ENCODE results near the gene OR8B8. TPM values are rescaled to one million over a fixed set of nuclear protein-coding genes. Genes with fewer than 3 reads are reported as not detected.

The OR8B8 gene
- total RNA-seq, 1 donor from 2014 or later = not detected

- Histone ChIP-seq H3K9me3 (no peaks in the 10 kb centered on the region), H3K4me3 (no peak overlapping the region), H3K4me1 (no peaks in the 10 kb centered on the region), H3K27ac (no peak overlapping the region), H3K36me3 (no peaks in the 10 kb centered on the region), H3K27me3 (no peaks in the 10 kb centered on the region)
- no peak for DNase-seq (ENCODE audit: low spot score in 2 of 2)
- intact Hi-C loops (cut with DNase I) = no loop called here
- no peak for TF ChIP-seq CTCF (IDR thresholded peaks at IDR 0.05)
Observed at GRCh38 chr11:124441519-124441918, 4.0 kb downstream of the OR8B8 start.

DNA sequence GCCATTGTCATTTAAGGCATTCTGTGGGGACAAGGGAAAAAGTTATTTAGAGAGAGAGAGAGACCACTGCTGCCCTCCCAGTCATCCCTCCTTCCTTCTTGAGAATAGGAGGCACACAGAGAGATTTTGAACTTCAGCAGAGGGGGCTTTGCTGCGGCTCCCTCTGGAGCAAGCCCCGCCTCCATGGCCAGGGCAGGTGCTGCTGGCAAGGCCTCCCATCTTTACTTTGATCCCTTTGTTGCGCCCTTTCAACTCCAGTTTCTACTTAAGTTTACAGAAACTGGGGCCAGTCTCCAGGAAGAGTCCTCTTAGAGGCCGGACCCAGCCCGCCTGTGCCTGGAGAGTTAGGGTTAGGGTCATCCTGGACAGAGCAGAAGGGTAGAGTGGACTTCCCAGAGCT lies 4.4 kb downstream of the OR8B8 start:
- TF ChIP-seq CTCF (IDR thresholded peaks at IDR 0.05) = no peak
- intact Hi-C loops (cut with DNase I) = no loop called here
- H3K27me3 ChIP-seq = no peaks in the 10 kb centered on the region
- DNase-seq (ENCODE audit: low spot score in 2 of 2) = no peak
- no peaks in the 10 kb centered on the region for H3K4me1 ChIP-seq
- H3K4me3 ChIP-seq = no peak overlapping the region
- H3K9me3 ChIP-seq = no peaks in the 10 kb centered on the region
- H3K27ac ChIP-seq = no peak overlapping the region
- no peaks in the 10 kb centered on the region for H3K36me3 ChIP-seq

DNA sequence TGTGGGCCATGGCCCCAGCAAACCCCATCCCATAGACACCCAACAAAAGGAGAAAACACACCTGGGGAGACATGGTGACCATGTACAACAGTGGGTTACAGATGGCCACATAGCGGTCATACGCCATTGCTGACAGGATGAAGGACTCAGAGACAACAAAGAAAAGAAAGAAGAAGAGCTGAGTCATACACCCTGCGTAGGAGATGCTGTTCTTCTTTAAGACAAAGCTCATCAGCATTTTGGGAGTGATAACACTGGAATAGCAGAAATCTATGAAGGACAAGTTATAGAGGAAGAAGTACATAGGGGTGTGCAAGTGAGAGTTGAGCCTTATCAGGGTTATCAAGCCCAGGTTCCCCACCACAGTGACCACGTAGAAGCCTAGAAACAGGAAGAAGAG lies 4.9 kb downstream of the OR8B8 start:
- no peak for TF ChIP-seq CTCF (IDR thresholded peaks at IDR 0.05)
- intact Hi-C loops (cut with DNase I) = no loop called here
- no peaks in the 10 kb centered on the region for H3K4me1 ChIP-seq
- DNase-seq (ENCODE audit: low spot score in 2 of 2) = no peak
- H3K27me3 ChIP-seq = no peaks in the 10 kb centered on the region
- H3K36me3 ChIP-seq = no peaks in the 10 kb centered on the region
- no peak overlapping the region for H3K27ac ChIP-seq
- H3K4me3 ChIP-seq = no peak overlapping the region
- H3K9me3 ChIP-seq = no peaks in the 10 kb centered on the region

DNA sequence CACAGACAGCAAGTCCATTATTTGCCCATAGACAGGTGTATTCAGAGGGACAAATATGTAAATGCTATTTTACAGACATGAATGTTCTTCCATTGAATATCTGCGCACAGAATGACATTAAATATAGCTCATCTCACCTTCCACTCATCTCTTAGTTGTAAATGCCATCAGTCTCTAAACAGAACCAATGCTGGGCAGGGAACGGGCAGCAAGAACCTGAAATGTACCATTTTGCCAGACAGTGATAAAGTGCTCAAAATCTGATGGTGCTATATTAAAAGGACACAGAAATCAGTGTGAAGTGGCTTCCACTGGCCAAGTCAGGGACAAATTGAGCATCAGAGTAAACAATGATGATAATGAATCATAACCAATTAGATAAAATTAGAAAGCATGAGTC lies 10.8 kb downstream of the OR8B8 start:
- no peak for TF ChIP-seq CTCF (IDR thresholded peaks at IDR 0.05)
- Histone ChIP-seq H3K36me3 (no peaks in the 10 kb centered on the region), H3K4me1 (no peaks in the 10 kb centered on the region), H3K27ac (no peak overlapping the region), H3K4me3 (no peak overlapping the region), H3K27me3 (no peaks in the 10 kb centered on the region), H3K9me3 (peaks cover 0 to under 1% of the 10 kb centered on the region in 2 donors)
- intact Hi-C loops (cut with DNase I) = no loop called here
- DNase-seq (ENCODE audit: low spot score in 2 of 2) = no peak

GRCh38 chr11:124429599-124429998 lies 15.9 kb downstream of the OR8B8 start:
- Histone ChIP-seq H3K4me3 (no peak overlapping the region), H3K27me3 (no peaks in the 10 kb centered on the region), H3K36me3 (no peaks in the 10 kb centered on the region), H3K9me3 (peaks cover 0 to 4% of the 10 kb centered on the region in 2 donors), H3K27ac (no peak overlapping the region), H3K4me1 (no peaks in the 10 kb centered on the region)
- no peak for TF ChIP-seq CTCF (IDR thresholded peaks at IDR 0.05)
- DNase-seq (ENCODE audit: low spot score in 2 of 2) = no peak
- intact Hi-C loops (cut with DNase I) = no loop called here

- no peaks in the 10 kb centered on the region for H3K4me1 ChIP-seq
- H3K4me3 ChIP-seq = no peak within 1 kb of the TSS
- H3K36me3 ChIP-seq = no peaks in the 10 kb centered on the region
- peaks cover 0 to under 1% of the 10 kb centered on the region in 2 donors for H3K9me3 ChIP-seq
- no peak for DNase-seq (ENCODE audit: low spot score in 2 of 2)
- intact Hi-C loops (cut with DNase I) = no loop called here
- TF ChIP-seq CTCF (IDR thresholded peaks at IDR 0.05) = no peak
- no peak within 1 kb of the TSS for H3K27ac ChIP-seq
- H3K27me3 ChIP-seq = no peaks in the 10 kb centered on the region
Observed at GRCh38 chr11:124424384-124424921, 21.0 kb downstream of the OR8B8 start, which contains the start of gene OR8B4. Gene OR8B4 (minus strand): TSS chr11:124424871. CDS start chr11:124424871, 0 bp downstream.

Measured in ascending aorta (tissue), 2 donors.